AG09309 (cell line): ENCODE data around the gene NINJ2.
"Not testable (repeated sequence)": the region's sequence is repeated elsewhere in the genome, so short reads cannot be mapped to it uniquely, and the experiment has no call there.

Experiments used
- DNase-seq: peaks from one replicate; pipeline ENCODE4 v3.0.0-alpha.2; 2010; ENCODE audit warnings: low read depth
- H3K4me3 ChIP-seq: 2 replicates; pipeline ENCODE4 v1.5.1; 2011; ENCODE audit warnings: mild to moderate bottlenecking, low read depth, low read length, moderate library complexity; ENCODE audit not compliant: control insufficient read depth
- TF ChIP-seq, protein P1 (sequence below): IDR thresholded peaks from 2 replicates; pipeline ENCODE4 v1.5.1; 2011; ENCODE audit warnings: mild to moderate bottlenecking, low read depth, low read length, inconsistent platforms; ENCODE audit not compliant: insufficient read depth, control insufficient read depth; ENCODE audit errors: missing control alignments

The NINJ2 gene

DNA sequence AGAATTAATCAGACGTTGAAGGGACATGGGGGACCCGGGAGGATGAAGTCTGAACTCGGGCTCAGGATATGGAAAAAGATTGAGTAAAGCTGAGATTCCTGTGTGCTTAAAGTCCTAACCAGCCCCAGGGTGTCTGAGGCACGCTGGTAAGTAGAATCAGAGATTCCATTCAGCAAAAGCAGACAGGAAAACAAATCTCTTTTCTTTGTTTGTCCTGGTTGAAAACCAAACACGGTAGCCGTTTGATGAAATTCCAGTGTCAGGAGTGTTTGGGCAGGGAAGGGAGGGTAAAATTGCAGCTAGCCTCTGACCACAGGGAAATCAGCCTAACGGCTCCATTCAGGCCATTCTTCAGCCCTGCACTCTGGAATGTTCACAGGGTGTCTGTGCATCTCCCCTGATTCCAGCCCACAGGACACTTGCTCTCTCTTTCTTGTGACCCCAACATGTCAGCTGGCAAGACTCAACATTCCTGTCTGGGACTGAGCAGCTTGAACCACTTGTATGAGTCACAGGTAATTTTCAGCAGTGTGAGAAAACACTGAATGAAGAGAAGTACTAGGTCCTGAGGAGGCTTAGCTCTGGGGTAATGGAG is 31.0 kb downstream of the NINJ2 start:
- TF ChIP-seq, protein P1, sequence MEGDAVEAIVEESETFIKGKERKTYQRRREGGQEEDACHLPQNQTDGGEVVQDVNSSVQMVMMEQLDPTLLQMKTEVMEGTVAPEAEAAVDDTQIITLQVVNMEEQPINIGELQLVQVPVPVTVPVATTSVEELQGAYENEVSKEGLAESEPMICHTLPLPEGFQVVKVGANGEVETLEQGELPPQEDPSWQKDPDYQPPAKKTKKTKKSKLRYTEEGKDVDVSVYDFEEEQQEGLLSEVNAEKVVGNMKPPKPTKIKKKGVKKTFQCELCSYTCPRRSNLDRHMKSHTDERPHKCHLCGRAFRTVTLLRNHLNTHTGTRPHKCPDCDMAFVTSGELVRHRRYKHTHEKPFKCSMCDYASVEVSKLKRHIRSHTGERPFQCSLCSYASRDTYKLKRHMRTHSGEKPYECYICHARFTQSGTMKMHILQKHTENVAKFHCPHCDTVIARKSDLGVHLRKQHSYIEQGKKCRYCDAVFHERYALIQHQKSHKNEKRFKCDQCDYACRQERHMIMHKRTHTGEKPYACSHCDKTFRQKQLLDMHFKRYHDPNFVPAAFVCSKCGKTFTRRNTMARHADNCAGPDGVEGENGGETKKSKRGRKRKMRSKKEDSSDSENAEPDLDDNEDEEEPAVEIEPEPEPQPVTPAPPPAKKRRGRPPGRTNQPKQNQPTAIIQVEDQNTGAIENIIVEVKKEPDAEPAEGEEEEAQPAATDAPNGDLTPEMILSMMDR = no peak
- peak; percentile 70 for DNase-seq
- H3K4me3 ChIP-seq = no peak overlapping the region

DNA sequence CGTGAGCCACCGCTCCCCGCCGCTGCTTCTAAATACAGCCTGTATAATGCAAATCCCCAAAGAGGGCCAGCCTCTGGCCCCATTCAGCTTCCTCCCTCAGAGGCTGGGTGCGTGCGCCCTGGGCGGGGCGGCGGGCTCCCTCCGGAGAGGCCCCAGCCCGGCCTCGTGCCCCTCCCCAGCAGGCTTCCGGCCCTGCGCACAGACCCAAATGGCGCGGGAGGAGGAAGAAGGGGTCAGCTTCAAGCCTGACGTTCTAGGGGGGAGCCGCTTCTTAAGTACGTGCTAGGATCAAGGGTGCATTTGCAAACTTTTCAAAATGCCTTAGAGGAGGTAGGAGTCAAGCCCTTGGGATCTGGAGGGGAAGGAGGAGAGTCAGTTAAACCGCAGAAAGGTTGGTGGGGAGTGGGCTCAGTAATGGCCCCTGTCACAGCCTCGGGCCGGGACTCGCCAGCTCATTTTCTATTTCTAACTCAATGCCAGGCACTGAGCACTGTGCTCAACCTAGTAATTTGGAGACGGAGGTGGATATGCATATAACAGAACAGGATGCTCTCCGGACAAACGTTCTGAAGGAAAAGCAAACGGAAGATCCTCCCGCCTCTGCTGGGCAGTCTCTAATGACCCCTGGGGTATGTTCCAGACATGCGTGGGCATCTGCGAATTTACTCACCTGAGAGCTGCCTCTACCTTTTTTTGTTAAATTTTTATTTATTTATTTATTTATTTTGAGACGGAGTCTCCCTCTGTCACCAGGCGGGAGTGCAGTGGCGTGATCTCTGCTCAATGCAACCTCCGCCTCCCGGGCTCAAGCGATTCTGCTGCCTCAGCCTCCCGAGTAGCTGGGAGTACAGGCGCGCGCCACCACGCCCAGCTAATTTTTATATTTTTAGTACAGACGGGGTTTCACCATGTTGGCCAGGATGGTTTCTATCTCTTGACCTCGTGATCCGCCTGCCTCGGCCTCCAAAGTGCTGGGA is 32.3 kb downstream of the NINJ2 start:
- TF ChIP-seq, protein P1 = no peak
- H3K4me3 ChIP-seq = no peak overlapping the region
- no peak for DNase-seq

DNA sequence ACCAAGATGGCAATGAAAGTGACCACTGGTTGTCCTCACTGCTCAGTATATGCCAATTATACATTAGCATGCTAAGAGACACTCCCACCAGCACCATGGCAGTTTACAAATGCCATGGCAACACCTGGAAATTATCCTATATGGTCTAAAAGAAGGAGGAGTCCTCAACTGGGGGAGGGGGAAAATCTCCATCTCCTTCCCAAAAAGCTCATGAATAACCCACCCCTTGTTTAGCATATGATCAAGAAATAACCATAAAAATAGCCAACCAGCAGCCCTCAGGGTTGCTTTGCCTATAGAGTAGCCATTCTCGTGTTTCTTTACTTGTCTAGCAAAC is 34.5 kb downstream of the NINJ2 start:
- not testable (repeated sequence) for DNase-seq, H3K4me3 ChIP-seq

DNA sequence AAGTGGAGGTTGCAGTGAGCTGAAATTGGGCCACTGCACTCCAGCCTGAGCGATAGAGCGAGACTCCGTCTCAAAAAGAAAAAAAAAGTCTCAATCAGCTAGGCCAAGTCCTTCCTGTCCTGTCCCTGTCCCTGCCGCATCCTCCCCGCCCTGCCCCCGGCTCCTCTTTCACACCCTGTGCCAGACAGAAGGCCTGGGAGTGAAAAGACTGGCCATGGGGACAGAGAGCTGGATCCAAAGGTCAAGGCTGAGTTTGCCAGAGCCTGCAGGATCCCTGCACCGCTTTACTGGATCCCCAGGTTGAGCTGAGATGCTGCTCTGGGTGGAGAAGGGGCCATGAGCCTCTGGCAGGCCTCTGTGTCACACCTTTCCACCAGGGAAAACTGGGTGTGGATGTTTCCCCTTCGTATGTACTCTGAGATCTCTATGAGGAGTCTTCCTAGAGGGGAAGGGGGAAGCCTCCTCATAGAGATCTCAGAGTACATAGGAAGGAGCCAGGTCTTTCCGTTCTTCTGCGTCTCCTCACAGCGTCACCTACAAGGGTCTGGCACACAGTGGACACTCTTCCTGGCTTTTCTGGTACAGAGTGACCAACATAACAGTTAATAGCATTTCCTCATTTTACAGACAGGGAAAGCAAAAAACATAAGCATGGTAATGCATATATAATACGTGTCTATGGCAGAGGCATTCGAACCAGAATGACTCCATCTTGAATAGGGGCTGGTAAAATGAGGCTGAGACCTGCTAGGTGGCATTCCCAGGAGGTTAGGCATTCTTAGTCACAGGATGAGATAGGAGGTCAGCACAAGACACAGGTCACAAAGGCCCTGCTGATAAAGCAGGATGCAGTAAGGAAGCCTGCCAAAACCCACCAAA is 35.1 kb downstream of the NINJ2 start:
- no peak overlapping the region for H3K4me3 ChIP-seq
- no peak for DNase-seq
- TF ChIP-seq, protein P1 = no peak

DNA sequence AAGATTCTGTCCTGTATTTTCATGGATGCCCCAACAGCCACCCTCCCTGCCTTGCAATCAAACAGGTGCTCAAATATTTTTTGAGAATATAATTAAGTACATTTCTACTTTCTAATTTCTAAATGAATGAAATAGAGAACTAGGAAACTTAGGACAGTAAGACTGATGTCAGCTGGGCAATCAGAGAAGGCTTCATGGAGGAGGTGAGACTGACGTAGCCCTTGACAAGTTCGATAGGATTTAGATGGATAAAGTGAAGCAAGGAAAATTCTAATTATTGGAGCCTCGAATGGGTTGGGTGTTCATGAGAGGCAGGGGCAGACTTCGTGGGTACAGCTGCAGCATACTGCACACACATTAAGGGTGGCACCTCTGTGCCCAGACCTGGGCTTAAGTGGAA is 36.0 kb downstream of the NINJ2 start:
- H3K4me3 ChIP-seq = no peak overlapping the region
- no peak for DNase-seq
- TF ChIP-seq, protein P1 = no peak

DNA sequence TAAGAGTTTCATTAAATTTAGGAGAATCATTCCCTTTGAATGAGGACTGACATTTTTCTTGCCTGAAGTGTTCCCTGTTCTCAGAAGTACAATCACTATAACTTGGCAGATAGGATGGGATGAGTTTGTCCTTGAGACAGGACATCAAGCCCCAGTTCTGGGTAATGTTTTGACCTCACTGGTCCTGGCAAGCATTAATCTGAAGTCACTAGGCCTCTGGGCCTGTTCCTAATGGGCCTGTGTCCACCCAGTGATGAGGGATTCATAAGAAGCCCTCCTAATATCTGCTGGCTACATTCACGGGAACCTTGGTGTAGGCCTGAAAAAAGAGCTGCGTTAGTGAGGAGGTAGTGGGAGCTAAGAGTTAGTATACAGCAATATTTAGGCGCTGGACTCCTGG is 37.2 kb downstream of the NINJ2 start:
- no peak for DNase-seq
- TF ChIP-seq, protein P1 = no peak
- H3K4me3 ChIP-seq = no peak overlapping the region

DNA sequence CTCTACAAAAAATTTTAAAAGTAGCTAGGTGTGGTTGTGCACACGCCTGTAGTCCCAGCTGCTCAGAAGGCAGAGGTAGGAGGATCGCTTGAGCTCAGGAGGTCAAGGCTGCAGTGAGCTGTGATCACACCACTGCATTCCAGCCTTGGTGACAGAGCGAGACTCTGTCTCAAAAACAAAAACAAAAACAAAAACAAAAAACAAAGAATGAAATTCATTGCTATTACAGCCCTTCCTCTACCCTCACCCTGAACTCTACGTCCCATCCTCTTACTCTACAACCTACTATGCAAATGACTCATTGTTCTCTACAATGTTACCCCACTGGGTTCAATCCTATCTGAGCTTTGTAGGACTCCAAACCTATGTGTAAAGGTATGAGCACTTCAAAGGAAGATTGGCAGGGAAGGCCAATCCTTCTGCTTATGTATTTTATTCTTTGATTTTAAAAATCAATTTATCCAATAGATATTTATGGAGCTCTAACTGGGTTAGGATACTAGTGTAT is 39.3 kb downstream of the NINJ2 start:
- no peak overlapping the region for H3K4me3 ChIP-seq
- TF ChIP-seq, protein P1 = no peak
- DNase-seq = no peak
